Esophagus squamous epithelium (tissue), 4 donors: ENCODE results near the gene GPC5.

Source experiments
- CTCF ChIP-seq, 6 experiments: fragments of 450-650 bp in 4 of 6; fragments of 200-600 bp in 2 of 6; sonication (generic) in 2 of 6; IDR thresholded peaks; one replicate each; pipeline ENCODE4 v1.5.1; 2016 to 2019; ENCODE audit warnings: antibody characterized with exemption in 6 of 6, mild to moderate bottlenecking in 4 of 6, moderate library complexity in 4 of 6
- POLR2A ChIP-seq, 4 donors: fragments of 450-650 bp; IDR thresholded peaks; one replicate each; pipeline ENCODE4 v1.6.1; 2017; ENCODE audit warnings: antibody characterized with exemption in 4 of 4, mild to moderate bottlenecking in 4 of 4, moderate library complexity in 3 of 4

GRCh38 chr13:92761710-92762109 is 1363.3 kb downstream of the GPC5 start:
- TF ChIP-seq CTCF (IDR thresholded peaks at IDR 0.05) (no peak), POLR2A (IDR thresholded peaks at IDR 0.05) (no peak)
